GM21723 (cell line): Measurements from ENCODE around the gene MUC7.
"Not testable (repeated sequence)": the region's sequence is repeated elsewhere in the genome, so short reads cannot be mapped to it uniquely, and the experiment has no call there.

Experiments used
- ATAC-seq: cut with Tn5 transposase; IDR thresholded peaks from one replicate; pipeline ENCODE4 v1.9.1; 2021; ENCODE audit warnings: mild to moderate bottlenecking, moderate library complexity; ENCODE audit not compliant: unreplicated experiment

Gene MUC7

DNA sequence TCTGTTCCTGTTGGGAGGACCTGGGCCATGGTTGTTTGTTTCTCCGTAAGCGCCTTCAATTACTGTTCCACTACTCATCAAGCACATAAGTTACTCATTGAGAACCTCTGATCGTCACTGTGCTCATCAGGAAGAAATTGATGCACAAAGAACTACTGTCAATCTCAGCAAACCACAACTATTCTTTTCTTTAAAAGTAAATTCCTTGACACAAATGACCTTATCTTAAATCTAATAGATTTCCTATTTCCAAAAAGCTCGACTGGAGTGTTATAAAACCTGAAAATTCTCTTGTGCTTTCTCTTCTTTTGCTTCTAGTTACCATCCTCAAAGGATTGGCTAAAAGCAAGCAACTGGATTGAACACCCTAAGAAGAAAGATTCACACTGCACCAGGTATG lies at the start of gene MUC7:
Gene MUC7 (plus strand): TSS at position 301 of the 400 bp plus-strand sequence. CDS start 1,825 bp downstream, outside the sequence.
- ATAC-seq, result no peak

DNA sequence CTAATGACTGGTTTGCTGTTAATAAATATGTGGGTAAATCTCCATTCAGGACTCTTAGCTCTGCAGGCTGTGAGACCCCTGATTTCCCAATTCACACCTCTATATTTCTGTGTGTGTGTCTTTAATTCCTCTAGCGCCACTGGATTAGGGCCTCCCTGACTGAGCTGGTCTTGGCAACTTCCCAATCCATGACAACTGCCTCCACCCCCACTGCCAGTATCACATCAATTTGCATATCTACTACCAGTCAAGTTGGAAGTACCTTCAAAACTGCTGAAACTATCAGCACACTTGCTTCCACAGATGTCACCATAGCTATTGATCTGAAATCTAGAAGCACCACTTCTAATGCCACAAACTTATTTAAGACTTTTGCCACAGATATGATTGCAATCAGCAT lies 46.7 kb upstream of the MUC7 start:
- no peak for ATAC-seq

DNA sequence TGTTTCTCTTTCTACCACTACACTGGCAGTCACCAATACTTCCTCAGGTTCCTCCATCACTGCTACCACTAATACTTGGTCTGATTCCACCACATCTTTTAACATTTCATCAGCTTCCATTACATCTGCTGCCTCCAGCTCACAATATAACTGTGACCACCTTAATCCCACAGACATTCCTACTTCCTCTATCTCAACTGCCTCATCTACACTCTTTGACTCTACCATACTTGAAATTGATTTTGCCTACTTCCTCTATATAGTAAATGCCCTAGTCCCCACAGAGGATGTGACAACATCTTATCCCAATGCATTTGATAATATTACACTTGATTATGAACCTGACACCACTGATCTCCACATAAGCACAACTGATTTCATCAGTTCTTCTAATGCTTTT lies 45.2 kb upstream of the MUC7 start:
- ATAC-seq, result no peak

DNA sequence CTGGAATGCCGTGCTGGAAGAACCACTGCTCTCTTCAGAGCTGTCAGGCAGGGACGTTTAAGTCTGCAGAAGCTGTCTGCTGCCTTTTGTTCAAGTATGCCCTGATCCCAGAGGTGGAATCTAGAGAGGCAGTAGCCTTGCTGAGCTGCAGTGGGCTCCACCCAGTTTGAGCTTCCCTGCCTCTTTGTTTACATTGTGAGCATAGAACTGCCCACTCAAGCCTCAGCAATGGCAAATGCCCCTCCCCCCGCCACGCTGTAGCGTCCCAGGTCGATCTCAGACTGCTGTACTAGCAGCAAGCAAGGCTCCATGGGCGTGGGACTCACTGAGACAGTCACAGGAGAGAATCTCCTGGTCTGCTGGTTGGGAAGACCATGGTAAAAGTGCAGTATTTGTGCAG lies 34.8 kb upstream of the MUC7 start:
- no peak for ATAC-seq

DNA sequence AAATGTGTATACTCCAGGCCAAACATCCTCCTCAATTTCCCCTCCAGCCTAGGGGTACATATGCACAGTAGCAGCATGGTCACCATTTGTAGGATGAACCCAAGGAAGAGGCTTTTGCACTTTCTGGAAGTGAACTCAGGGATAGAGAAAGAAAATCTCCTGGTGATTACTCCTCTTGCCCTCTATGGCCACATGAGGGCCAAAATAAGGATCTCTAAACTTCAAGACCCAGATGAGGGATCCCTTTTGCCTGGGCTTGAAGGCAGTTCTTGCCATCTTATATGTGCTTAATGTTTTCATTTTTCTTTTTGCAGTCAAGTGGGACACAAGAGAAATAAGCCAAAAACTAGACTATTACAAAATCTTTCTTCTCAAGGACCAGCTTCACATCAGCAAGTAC lies 29.5 kb upstream of the MUC7 start:
- no peak for ATAC-seq

GRCh38 chr4:70443329-70443728 lies 28.7 kb upstream of the MUC7 start:
- ATAC-seq, result no peak

- peak; percentile 81 for ATAC-seq
Observed at GRCh38 chr4:70449220-70449619, 22.8 kb upstream of the MUC7 start.

GRCh38 chr4:70452946-70453345 lies 19.1 kb upstream of the MUC7 start:
- ATAC-seq, result no peak

- no peak for ATAC-seq
Observed at GRCh38 chr4:70463335-70463734, 8.7 kb upstream of the MUC7 start.

DNA sequence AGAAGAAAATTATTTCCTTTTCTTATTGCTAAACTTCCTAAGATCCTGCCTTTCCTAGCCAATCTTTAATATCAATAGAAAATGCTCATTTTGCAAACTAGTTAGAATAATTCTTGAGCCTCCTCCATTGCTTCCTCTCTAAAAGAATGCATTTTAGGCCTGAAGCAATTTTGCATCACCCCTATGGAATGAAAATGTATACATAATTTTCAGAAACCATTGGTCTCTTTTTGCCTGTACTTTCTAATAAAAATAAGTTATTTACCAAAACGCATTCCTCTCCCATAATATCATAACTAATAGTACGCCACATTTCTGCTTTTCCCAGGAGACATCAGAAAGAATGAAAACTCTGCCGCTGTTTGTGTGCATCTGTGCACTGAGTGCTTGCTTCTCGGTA lies 1.7 kb downstream of the MUC7 start:
- ATAC-seq, result no peak

DNA sequence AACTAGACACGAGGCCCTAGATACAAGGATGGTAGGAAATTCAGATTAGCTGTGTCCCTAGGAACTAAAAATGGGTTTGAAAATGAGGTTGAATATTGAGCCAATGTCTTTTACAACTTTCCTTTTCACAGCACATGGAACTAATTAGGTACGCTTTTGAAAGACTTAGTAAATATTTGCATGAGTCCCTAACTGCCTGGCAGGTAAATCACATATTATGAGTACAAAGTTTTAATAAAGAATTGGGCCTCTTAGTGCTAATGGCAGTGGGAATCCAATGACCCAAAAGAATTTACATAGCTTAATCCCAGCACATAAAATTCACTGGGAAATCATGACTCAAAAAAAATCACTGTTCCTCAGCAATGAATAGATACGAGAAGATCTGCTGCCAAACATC lies 16.8 kb downstream of the MUC7 start:
- no peak for ATAC-seq

DNA sequence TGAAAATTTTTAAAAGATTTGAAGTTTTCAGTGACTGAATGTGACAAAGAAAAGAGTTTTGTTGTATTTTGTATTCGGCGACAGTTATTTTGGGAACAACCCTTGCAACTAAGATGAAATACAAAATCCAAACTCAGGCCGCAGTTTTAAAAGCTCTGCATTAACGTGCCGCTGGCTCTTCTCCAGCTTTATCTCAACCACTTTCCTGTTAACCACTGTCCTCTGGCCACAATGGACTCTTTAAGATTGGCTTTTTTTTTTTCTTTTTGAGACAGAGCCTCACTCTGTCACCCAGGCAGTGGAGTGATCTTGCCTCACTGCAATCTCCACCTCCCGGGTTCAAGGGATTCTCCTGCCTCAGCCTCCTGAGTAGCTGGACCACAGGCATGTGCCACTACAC lies 24.2 kb downstream of the MUC7 start:
- no peak for ATAC-seq

- not testable (repeated sequence) for ATAC-seq
Observed at GRCh38 chr4:70501838-70502237, 29.8 kb downstream of the MUC7 start.

GRCh38 chr4:70504733-70505132 lies 32.7 kb downstream of the MUC7 start:
- ATAC-seq, result peak; percentile 19

GRCh38 chr4:70505151-70505748 lies 33.3 kb downstream of the MUC7 start:
- ATAC-seq, result peak; percentile 96

GRCh38 chr4:70508801-70509200 lies 36.8 kb downstream of the MUC7 start:
- ATAC-seq, result no peak

DNA sequence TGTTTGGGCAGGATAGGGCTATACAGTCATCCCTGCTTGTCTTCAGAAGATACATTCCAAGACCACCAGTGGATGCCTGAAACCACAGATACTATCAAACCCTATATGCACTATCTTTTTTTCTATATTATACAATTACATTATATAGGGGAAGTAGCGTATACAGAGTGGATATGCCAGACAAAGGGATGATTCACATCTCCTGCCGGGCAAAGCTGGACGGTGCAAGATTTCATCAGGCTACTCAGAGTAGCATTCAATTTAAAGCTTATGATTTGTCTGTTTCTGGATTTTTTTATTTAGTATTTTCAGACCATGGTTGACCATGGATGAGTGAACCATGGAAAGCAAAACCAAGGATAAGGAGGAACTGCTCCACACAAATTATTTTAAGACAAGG lies 39.4 kb downstream of the MUC7 start:
- ATAC-seq, result no peak

DNA sequence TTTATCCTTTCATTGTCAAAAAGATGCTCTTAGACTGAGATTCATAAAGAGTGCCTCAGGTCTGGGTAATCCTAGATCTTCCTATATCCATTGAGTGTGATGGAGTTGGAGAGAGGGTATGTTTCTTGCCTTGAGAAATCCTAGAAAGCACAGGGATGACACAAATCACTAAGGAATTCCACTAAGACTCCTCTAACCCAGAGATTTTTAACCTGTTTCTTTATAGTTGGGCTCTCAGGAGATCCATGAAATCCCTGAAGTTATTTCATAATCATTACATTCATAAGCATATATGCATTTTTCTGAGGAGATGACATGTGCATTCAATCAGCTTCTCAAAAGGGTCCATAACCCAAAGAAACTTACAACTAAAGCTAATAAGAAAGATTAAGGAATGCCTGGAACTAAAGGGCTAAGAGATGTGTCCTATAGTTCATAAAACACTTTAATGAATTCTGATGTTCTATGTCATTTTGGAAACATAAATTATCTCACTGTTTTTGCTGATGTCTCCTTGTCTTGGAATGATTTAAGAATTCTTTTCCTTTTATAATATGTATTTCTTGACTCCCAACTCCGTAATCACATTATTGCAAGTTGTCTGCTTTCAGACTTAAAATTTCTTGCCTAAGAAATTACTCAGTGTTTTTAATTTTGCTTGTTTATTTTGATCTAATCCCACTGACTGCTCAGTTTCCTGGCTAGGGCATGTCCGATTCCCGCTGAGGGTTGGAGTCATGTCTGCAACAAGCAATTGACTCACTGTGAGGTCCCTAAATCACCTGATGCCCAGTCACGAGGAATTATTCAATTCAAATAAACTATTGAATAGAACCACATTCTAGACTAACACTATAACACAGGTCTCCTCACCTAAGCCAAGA lies 43.6 kb downstream of the MUC7 start:
- no peak for ATAC-seq

GRCh38 chr4:70518269-70518668 lies 46.3 kb downstream of the MUC7 start, which contains the start of gene AMTN:
AMTN (plus strand) TSS chr4:70518569; CDS start chr4:70518778, 209 bp downstream.
- ATAC-seq, result no peak

DNA sequence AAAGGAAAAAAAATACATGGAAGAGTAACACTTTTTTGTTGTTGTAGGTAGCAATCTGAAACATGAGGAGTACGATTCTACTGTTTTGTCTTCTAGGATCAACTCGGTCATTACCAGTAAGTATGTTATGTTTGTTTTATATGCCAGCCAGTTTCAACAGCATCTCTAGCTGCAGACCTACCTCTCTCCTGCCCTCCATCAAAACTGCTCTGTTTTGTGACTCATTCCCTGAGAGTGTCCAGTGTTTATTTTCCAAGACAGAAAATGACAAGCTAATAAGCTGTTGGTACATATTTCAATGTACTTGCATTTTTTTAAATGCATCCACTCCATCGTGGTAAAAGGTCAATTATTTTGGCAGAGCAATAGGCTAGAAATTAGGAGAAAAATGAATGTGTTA lies 46.7 kb downstream of the MUC7 start:
- ATAC-seq, result no peak

DNA sequence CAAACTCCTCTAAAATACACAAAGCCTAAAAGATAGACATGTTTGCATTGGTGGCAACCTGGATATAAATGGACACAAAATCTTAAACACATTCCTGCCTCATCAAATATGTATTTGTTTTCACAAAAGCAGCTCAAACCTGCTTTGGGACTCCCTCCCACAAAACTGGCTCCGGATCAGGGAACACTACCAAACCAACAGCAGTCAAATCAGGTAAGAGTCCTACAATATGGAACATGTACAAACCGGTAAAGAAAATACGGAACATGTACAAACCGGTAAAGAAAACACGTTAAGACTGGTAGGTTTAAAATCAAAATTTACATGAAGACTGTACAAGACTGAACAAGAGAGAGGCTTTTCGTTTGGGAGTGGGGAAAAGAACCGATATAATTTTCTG lies 50.6 kb downstream of the MUC7 start:
- no peak for ATAC-seq

DNA sequence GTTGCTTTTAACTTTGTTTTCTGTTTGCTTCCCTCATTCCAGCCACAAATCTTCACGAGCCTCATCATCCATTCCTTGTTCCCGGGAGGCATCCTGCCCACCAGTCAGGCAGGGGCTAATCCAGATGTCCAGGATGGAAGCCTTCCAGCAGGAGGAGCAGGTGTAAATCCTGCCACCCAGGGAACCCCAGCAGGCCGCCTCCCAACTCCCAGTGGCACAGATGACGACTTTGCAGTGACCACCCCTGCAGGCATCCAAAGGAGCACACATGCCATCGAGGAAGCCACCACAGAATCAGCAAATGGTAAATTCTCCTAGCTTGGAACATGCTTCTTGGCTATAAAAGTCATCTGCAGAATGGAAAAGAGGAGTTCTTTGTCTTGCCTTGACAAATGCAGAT lies 59.0 kb downstream of the MUC7 start:
- no peak for ATAC-seq
